Fibroblast of lung (primary cell): Measurements from ENCODE around the gene CASP4.

Experiments used
- EZH2 ChIP-seq: IDR thresholded peaks from 2 replicates; pipeline ENCODE4 v1.5.1; 2012; ENCODE audit warnings: low read length, control low read depth, mild to moderate bottlenecking; ENCODE audit errors: missing control alignments
- TF ChIP-seq, protein P1 (sequence below), 2 donors: IDR thresholded peaks in 1 of 2; conservative IDR thresholded peaks in 1 of 2; 1 replicate in 1 of 2; 2 replicates in 1 of 2; pipeline ENCODE4 v1.5.1; 2011 to 2012; ENCODE audit warnings: low read length in 2 of 2, control low read depth in 1 of 2, inconsistent platforms in 1 of 2, low read depth in 1 of 2, mild to moderate bottlenecking in 1 of 2

DNA sequence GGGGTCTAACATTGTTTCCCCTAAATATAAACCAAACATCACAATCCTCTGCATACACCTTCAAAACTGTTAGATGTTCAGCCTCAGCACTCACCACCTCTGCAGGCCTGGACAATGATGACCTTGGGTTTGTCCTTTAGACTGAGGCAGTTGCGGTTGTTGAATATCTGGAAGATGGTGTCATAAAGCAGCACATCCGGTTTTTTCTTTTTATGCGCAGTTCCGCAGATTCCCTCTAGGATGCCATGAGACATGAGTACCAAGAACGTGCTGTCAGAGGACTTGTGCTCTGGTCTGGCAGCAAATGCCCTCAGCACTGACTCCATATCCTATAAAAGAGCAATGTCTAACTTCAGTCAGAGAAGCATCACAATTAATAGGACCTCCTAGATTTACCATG is 31.8 kb upstream of the CASP4 start:
- TF ChIP-seq, protein P1, sequence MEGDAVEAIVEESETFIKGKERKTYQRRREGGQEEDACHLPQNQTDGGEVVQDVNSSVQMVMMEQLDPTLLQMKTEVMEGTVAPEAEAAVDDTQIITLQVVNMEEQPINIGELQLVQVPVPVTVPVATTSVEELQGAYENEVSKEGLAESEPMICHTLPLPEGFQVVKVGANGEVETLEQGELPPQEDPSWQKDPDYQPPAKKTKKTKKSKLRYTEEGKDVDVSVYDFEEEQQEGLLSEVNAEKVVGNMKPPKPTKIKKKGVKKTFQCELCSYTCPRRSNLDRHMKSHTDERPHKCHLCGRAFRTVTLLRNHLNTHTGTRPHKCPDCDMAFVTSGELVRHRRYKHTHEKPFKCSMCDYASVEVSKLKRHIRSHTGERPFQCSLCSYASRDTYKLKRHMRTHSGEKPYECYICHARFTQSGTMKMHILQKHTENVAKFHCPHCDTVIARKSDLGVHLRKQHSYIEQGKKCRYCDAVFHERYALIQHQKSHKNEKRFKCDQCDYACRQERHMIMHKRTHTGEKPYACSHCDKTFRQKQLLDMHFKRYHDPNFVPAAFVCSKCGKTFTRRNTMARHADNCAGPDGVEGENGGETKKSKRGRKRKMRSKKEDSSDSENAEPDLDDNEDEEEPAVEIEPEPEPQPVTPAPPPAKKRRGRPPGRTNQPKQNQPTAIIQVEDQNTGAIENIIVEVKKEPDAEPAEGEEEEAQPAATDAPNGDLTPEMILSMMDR (conservative IDR thresholded peaks at IDR 0.05 in 1 of 2, IDR thresholded peaks at IDR 0.05 in 1 of 2; ENCODE audit: low read depth in 1 of 2, low read length in 2 of 2): peak in 1 of 2 donors; percentile 9
- TF ChIP-seq EZH2: no peak
